NCI-H1694 treated with DMSO at 0.1 percent for 48 hours (cell line): ENCODE results near the gene PRUNE1.

ENCODE experiments used
- DNase-seq: peaks from one replicate; lab custom pipeline; 2025; lab: John Stamatoyannopoulos, UW

Gene PRUNE1

GRCh38 chr1:151005729-151006319 is 2.4 kb upstream of the PRUNE1 start:
- DNase-seq: no peak

GRCh38 chr1:151006327-151007052 is 1.8 kb upstream of the PRUNE1 start, which contains the start of gene MINDY1:
MINDY1 (minus strand) TSS chr1:151006902; CDS start chr1:151002617, 4,285 bp downstream.
- peak; percentile 90 for DNase-seq

- DNase-seq: no peak
These were observed 401 bp upstream of the PRUNE1 start for GRCh38 chr1:151007853-151008243.

- DNase-seq: no peak
These were observed 948 bp downstream of the PRUNE1 start for GRCh38 chr1:151009206-151009587.

GRCh38 chr1:151009674-151010345 is 1.6 kb downstream of the PRUNE1 start:
- DNase-seq: no peak

- DNase-seq: no peak
These were observed 2.1 kb downstream of the PRUNE1 start for GRCh38 chr1:151010346-151010726.

GRCh38 chr1:151011154-151011850 is 3.1 kb downstream of the PRUNE1 start:
- DNase-seq: no peak

GRCh38 chr1:151012684-151013471 is 4.6 kb downstream of the PRUNE1 start:
- DNase-seq: no peak

- no peak for DNase-seq
These were observed 5.3 kb downstream of the PRUNE1 start for GRCh38 chr1:151013518-151013917.

GRCh38 chr1:151024540-151025146 is 16.4 kb downstream of the PRUNE1 start:
- peak; percentile 78 for DNase-seq

- no peak for DNase-seq
These were observed 18.2 kb downstream of the PRUNE1 start for GRCh38 chr1:151026460-151026859.

- DNase-seq: no peak
These were observed 23.9 kb downstream of the PRUNE1 start for GRCh38 chr1:151032164-151032563.

- no peak for DNase-seq
These were observed 26.9 kb downstream of the PRUNE1 start for GRCh38 chr1:151035167-151035566.

GRCh38 chr1:151036356-151036755 is 28.1 kb downstream of the PRUNE1 start, which contains the start of gene BNIPL:
BNIPL (plus strand) TSS chr1:151036586; CDS start chr1:151036726, 140 bp downstream.
- no peak for DNase-seq

GRCh38 chr1:151037032-151037431 is 28.8 kb downstream of the PRUNE1 start:
- DNase-seq: no peak

- no peak for DNase-seq
These were observed 31.3 kb downstream of the PRUNE1 start for GRCh38 chr1:151039521-151039920.

- no peak for DNase-seq
These were observed 34.9 kb downstream of the PRUNE1 start for GRCh38 chr1:151043163-151043562.

GRCh38 chr1:151047591-151047924 is 39.3 kb downstream of the PRUNE1 start, which contains the start of gene C1orf56:
C1orf56 (plus strand) TSS chr1:151047751; CDS start chr1:151047848, 97 bp downstream.
- peak; percentile 62 for DNase-seq

- peak; percentile 71 for DNase-seq
These were observed 39.8 kb downstream of the PRUNE1 start for GRCh38 chr1:151047925-151048644.

GRCh38 chr1:151048645-151049032 is 40.4 kb downstream of the PRUNE1 start:
- no peak for DNase-seq

- DNase-seq: no peak
These were observed 41.2 kb downstream of the PRUNE1 start for GRCh38 chr1:151049458-151049857.
